A673 (cell line): ENCODE measurements around the gene SCUBE1. TPM values are rescaled to one million over a fixed set of nuclear protein-coding genes. Genes with fewer than 3 reads are reported as not detected.

Experiments
- BruUV-seq: library from RNA; stranded (reverse); fragments of 400-500 nt; replicated peaks from 2 replicates; lab custom pipeline; 2021; lab: Mats Ljungman, UMichigan
- CTCF ChIA-PET: fragments of 300-600 bp; sonication (Branson Sonifier 250); formaldehyde crosslinking; loops from one replicate; lab custom pipeline; 2022; ENCODE audit warnings: antibody characterized with exemption; lab: Charles Lee
- POLR2A ChIA-PET: fragments of 300-600 bp; sonication (Branson Sonifier 250); formaldehyde crosslinking; loops from one replicate; lab custom pipeline; 2022; ENCODE audit warnings: antibody characterized with exemption; ENCODE audit not compliant: low non-redundant PET; lab: Charles Lee
- DNase-seq: peaks from one replicate; pipeline ENCODE4 v3.0.0-alpha.2; 2015; ENCODE audit warnings: low spot score
- H3K27ac ChIP-seq: fragments of 200-600 bp; sonication (generic); 2 replicates; pipeline ENCODE4 v1.5.1; 2016; ENCODE audit warnings: mixed run types, low read depth, mild to moderate bottlenecking, mixed read lengths, antibody characterized with exemption, low read length; ENCODE audit not compliant: poor library complexity, severe bottlenecking
- H3K27me3 ChIP-seq: fragments of 200-600 bp; sonication (generic); replicated peaks from 2 replicates; pipeline ENCODE4 v1.6.1; 2017; ENCODE audit warnings: mixed run types, low read depth, mild to moderate bottlenecking, mixed read lengths, antibody characterized with exemption, low read length; ENCODE audit not compliant: insufficient read depth, poor library complexity
- H3K36me3 ChIP-seq: fragments of 200-600 bp; sonication (generic); 2 replicates; pipeline ENCODE4 v1.6.1; 2016; ENCODE audit warnings: mixed run types, mild to moderate bottlenecking, mixed read lengths, antibody characterized with exemption, low read length; ENCODE audit not compliant: insufficient read depth, poor library complexity, severe bottlenecking
- H3K4me1 ChIP-seq: fragments of 200-600 bp; sonication (generic); 2 replicates; pipeline ENCODE4 v1.6.1; 2017; ENCODE audit warnings: mixed run types, mild to moderate bottlenecking, mixed read lengths, antibody characterized with exemption, low read length; ENCODE audit not compliant: insufficient read depth, poor library complexity, severe bottlenecking
- H3K4me3 ChIP-seq: fragments of 200-600 bp; sonication (generic); 2 replicates; pipeline ENCODE4 v1.5.1; 2016; ENCODE audit warnings: low read depth, mixed run types, mild to moderate bottlenecking, mixed read lengths, low read length; ENCODE audit not compliant: poor library complexity, severe bottlenecking
- H3K9me3 ChIP-seq: fragments of 200-600 bp; sonication (generic); 2 replicates; pipeline ENCODE4 v1.6.1; 2016; ENCODE audit warnings: mixed run types, low read depth, mild to moderate bottlenecking, mixed read lengths, antibody characterized with exemption, low read length; ENCODE audit not compliant: poor library complexity, severe bottlenecking
- EZH2 ChIP-seq: fragments of 200-600 bp; sonication (generic); IDR thresholded peaks from 2 replicates; pipeline ENCODE4 v1.6.1; 2017; ENCODE audit warnings: borderline replicate concordance, low read depth, mild to moderate bottlenecking, mixed read lengths, antibody characterized with exemption, low read length; ENCODE audit not compliant: poor library complexity, severe bottlenecking
- intact Hi-C: fragments of 100-400 bp; cut with micrococcal nuclease; formaldehyde crosslinking; loops from one replicate; pipeline ENCODE4 v1.10.0; 2022; ENCODE audit not compliant: unreplicated experiment
- total RNA-seq: library from RNA; stranded (reverse); gene quantifications from 2 replicates; pipeline ENCODE4 v1.2.3, GENCODE V29; 2021
- TF ChIP-seq, protein P1 (sequence below): fragments of 300-800, 200-600 bp; sonication (generic); conservative IDR thresholded peaks from 2 replicates; pipeline ENCODE4 v1.5.1; 2017; ENCODE audit warnings: low read depth, mild to moderate bottlenecking, antibody characterized with exemption, low read length, moderate library complexity, mixed read lengths

The SCUBE1 gene
- total RNA-seq, 1 experiment from 2014 or later = 0.24 TPM

DNA sequence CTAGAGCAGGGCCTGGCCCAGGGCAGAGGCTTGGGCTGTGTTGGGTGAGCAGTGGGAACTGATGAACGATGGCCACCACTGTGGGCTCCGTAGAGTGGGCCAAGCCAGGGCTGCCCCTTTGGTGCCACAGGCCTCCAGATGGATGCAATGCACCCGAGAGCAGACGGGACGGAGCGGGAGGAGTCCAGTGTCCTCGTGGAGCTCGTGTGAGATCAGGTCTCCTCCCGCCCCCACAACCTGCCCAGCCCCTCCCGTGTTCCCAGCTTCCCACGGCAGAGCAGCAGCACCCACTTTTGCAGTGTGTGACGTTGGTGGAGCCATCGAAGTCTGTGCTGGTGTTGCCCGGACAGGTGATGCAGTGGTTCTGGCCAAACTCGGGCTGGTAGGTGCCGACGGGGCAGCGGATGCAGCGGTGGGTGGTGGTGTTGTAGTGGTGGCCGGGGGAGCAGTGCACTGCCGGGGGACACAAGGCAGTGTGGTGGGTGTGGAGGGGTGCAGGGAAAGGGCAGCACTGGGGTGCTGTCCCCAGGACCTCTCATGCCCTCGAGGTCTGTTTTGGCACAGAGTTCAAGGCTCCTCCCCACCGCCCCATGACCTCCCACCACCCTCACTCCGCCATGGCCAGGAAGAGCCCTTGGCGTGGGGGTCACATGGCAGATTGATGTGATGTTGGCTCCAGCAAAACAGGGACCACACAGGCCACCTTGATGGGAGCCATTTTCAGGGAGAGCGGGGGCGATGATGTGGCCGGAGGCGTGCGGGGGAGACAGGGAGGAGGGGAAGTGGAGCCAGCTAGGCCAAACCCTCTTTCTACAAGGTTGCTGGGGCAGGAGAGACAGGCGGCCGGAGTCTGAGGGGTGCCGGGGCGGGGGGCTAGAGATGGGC is 132.3 kb downstream of the SCUBE1 start:
- Histone ChIP-seq H3K9me3 (no peaks in the 10 kb centered on the region), H3K4me3 (no peak overlapping the region), H3K27me3 (no peaks in the 10 kb centered on the region), H3K4me1 (no peaks in the 10 kb centered on the region), H3K27ac (no peak overlapping the region), H3K36me3 (no peaks in the 10 kb centered on the region)
- DNase-seq = no peak
- intact Hi-C loops = no loop called here
- no TSS peak for BruUV-seq
- ChIA-PET CTCF (no interaction called here), POLR2A (no interaction called here)
- no peak for TF ChIP-seq EZH2
- TF ChIP-seq, protein P1, sequence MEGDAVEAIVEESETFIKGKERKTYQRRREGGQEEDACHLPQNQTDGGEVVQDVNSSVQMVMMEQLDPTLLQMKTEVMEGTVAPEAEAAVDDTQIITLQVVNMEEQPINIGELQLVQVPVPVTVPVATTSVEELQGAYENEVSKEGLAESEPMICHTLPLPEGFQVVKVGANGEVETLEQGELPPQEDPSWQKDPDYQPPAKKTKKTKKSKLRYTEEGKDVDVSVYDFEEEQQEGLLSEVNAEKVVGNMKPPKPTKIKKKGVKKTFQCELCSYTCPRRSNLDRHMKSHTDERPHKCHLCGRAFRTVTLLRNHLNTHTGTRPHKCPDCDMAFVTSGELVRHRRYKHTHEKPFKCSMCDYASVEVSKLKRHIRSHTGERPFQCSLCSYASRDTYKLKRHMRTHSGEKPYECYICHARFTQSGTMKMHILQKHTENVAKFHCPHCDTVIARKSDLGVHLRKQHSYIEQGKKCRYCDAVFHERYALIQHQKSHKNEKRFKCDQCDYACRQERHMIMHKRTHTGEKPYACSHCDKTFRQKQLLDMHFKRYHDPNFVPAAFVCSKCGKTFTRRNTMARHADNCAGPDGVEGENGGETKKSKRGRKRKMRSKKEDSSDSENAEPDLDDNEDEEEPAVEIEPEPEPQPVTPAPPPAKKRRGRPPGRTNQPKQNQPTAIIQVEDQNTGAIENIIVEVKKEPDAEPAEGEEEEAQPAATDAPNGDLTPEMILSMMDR = no peak

DNA sequence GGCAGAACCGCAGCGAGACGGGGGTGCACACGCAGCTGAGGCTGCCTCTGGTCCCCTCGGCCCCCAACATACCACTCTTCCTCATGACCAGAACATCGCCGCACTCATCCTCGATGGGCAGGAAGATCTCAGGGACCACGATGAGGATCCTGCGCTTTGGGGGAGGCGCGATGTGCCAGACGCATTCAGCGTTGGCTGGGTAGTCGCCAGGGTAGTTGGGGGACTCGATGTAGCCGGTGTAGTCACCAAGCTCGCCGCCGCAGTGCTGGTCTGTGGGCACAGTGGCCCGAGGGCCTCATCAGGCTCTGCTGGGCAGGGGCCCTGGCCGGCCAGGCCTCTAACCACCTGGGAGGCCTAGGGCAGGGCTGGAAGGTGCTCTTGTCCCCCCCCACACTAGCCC is 133.2 kb downstream of the SCUBE1 start:
- no peak for DNase-seq
- Histone ChIP-seq H3K4me3 (no peak overlapping the region), H3K27me3 (no peaks in the 10 kb centered on the region), H3K27ac (no peak overlapping the region), H3K9me3 (no peaks in the 10 kb centered on the region), H3K4me1 (no peaks in the 10 kb centered on the region), H3K36me3 (no peaks in the 10 kb centered on the region)
- BruUV-seq = no TSS peak
- intact Hi-C loops = no loop called here
- CTCF ChIA-PET = no interaction called here
- no peak for TF ChIP-seq EZH2
- TF ChIP-seq, protein P1 = no peak
- POLR2A ChIA-PET = no interaction called here

DNA sequence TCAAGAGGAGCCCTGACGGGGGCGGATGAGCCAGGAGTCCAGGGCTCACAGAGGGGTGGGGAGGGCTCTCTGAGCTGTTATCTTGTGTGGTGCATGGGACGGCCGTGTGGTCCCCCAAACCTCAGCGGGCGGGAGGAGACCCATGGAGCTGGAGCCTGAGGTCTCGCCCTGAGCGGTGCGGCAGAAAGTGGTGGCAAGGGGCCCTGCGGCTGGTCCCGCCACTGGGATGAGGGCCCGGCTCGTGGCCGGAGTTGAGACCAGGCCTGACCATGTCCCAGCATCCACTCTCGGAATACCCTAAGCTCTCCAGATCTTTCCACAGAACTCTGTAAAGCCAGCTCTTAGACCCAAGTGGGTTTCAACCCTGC is 133.7 kb downstream of the SCUBE1 start:
- Histone ChIP-seq H3K9me3 (no peaks in the 10 kb centered on the region), H3K4me3 (no peak overlapping the region), H3K36me3 (no peaks in the 10 kb centered on the region), H3K4me1 (no peaks in the 10 kb centered on the region), H3K27me3 (no peaks in the 10 kb centered on the region), H3K27ac (no peak overlapping the region)
- CTCF ChIA-PET = no interaction called here
- TF ChIP-seq, protein P1 = no peak
- no peak for TF ChIP-seq EZH2
- no peak for DNase-seq
- POLR2A ChIA-PET = interaction anchor here (0.6 kb wide), 1 partner anchor 504 kb away, joined by 15 read pairs; no protein-coding TSS in a partner anchor
- BruUV-seq = no TSS peak
- intact Hi-C loops = no loop called here
